OCI-LY1 (cell line): Measurements from ENCODE around the gene STAU1.

Experiments used
- H2AFZ ChIP-seq: fragments of 200-600 bp; sonication (generic), shearing (Covaris generic); 2 replicates; pipeline ENCODE4 v1.6.0; 2014; ENCODE audit warnings: antibody characterized with exemption, mild to moderate bottlenecking, low read length
- H3F3A ChIP-seq: fragments of 200-600 bp; sonication (generic), shearing (Covaris generic); 2 replicates; pipeline ENCODE4 v1.6.0; 2014; ENCODE audit warnings: mild to moderate bottlenecking, antibody characterized with exemption, low read length, moderate library complexity; ENCODE audit not compliant: insufficient read depth
- H3K27ac ChIP-seq: fragments of 200-600 bp; sonication (generic); 2 replicates; pipeline ENCODE4 v1.5.1; 2014; ENCODE audit warnings: low read length, mixed run types, mild to moderate bottlenecking, low read depth; ENCODE audit not compliant: poor library complexity, severe bottlenecking
- H3K27me3 ChIP-seq: fragments of 200-600 bp; sonication (generic); 2 replicates; pipeline ENCODE4 v1.6.0; 2014; ENCODE audit warnings: antibody characterized with exemption, mild to moderate bottlenecking, low read length, moderate library complexity; ENCODE audit not compliant: insufficient read depth
- H3K36me3 ChIP-seq: fragments of 200-600 bp; sonication (generic); 2 replicates; pipeline ENCODE4 v1.6.1; 2014; ENCODE audit warnings: mild to moderate bottlenecking, antibody characterized with exemption, low read length, moderate library complexity, mixed read lengths; ENCODE audit not compliant: insufficient read depth
- H3K4me1 ChIP-seq: fragments of 200-600 bp; sonication (generic); 2 replicates; pipeline ENCODE4 v1.5.1; 2014; ENCODE audit warnings: mild to moderate bottlenecking, low read length, moderate library complexity; ENCODE audit not compliant: insufficient read depth, severe bottlenecking
- H3K4me2 ChIP-seq: fragments of 200-600 bp; sonication (generic), shearing (Covaris generic); 2 replicates; pipeline ENCODE4 v1.6.1; 2014; ENCODE audit warnings: low read length
- H3K4me3 ChIP-seq: fragments of 200-600 bp; sonication (generic); 2 replicates; pipeline ENCODE4 v1.5.1; 2014; ENCODE audit warnings: low read length, low read depth, mild to moderate bottlenecking, mixed read lengths; ENCODE audit not compliant: poor library complexity, severe bottlenecking
- H3K79me2 ChIP-seq: fragments of 200-600 bp; shearing (Covaris generic); 2 replicates; pipeline ENCODE4 v1.6.1; 2016; ENCODE audit warnings: mixed run types, low read length, mixed read lengths; ENCODE audit not compliant: insufficient read depth
- H3K9ac ChIP-seq: fragments of 200-600 bp; sonication (generic), shearing (Covaris generic); 2 replicates; pipeline ENCODE4 v1.6.1; 2014; ENCODE audit warnings: mild to moderate bottlenecking, low read length, mixed read lengths
- H3K9me2 ChIP-seq: fragments of 200-600 bp; sonication (generic), shearing (Covaris generic); 2 replicates; pipeline ENCODE4 v1.6.1; 2014; ENCODE audit warnings: low read depth, mild to moderate bottlenecking, low read length, mixed read lengths
- H3K9me3 ChIP-seq: fragments of 200-600 bp; shearing (Covaris generic); 2 replicates; pipeline ENCODE4 v1.6.1; 2014; ENCODE audit warnings: low read length, mixed read lengths
- H4K20me1 ChIP-seq: fragments of 200-600 bp; sonication (generic), shearing (Covaris generic); 2 replicates; pipeline ENCODE4 v1.6.0; 2016; ENCODE audit warnings: mild to moderate bottlenecking, low read length; ENCODE audit not compliant: insufficient read depth
- CTCF ChIP-seq: fragments of 200-600 bp; sonication (generic), shearing (Covaris generic); IDR thresholded peaks from 2 replicates; pipeline ENCODE4 v1.5.1; 2017; ENCODE audit warnings: mild to moderate bottlenecking, antibody characterized with exemption, low read length, moderate library complexity, mixed read lengths
- EZH2 ChIP-seq: fragments of 200-600 bp; sonication (generic), shearing (Covaris generic); IDR thresholded peaks from 2 replicates; pipeline ENCODE4 v1.8.0; 2017; ENCODE audit warnings: borderline replicate concordance, mixed run types, mild to moderate bottlenecking, antibody characterized with exemption, low read length, moderate library complexity, mixed read lengths

The STAU1 gene

GRCh38 chr20:49149281-49150045 lies 38.7 kb downstream of the STAU1 start:
- H3K4me1 ChIP-seq: no peaks in the 10 kb centered on the region
- peaks cover 4% of the 10 kb centered on the region; the same call in 1 of the 2 replicates for H3K79me2 ChIP-seq
- H3K9me2 ChIP-seq: no peaks in the 10 kb centered on the region
- TF ChIP-seq CTCF (no peak), EZH2 (no peak)
- H4K20me1 ChIP-seq: no peaks in the 10 kb centered on the region
- H3K4me3 ChIP-seq: no peak overlapping the region
- H2AFZ ChIP-seq: no peak overlapping the region
- H3K27me3 ChIP-seq: no peaks in the 10 kb centered on the region
- H3K4me2 ChIP-seq: no peak overlapping the region
- no peaks in the 10 kb centered on the region for H3K9me3 ChIP-seq
- no peak overlapping the region for H3K9ac ChIP-seq
- peaks cover 73% of the 10 kb centered on the region for H3K36me3 ChIP-seq
- no peaks in the 10 kb centered on the region for H3F3A ChIP-seq
- H3K27ac ChIP-seq: no peak overlapping the region

DNA sequence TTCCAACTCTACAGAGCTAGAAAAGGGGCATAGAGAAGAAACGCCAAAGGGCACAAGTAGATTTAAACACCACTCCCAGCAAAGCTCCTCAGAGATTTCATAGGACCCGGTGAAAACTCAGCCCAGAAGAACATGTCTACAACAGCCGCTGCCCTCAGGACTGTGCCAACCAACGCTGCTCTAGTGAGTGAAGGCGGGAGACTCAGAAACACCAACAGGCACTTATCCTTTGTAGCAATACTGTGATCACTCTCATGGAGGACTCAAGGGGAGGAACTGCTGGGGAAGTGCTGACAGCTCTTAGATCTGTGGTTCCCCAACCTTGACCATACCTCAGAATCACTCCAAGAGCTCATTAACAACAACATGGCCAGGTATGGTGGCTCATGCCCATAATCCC lies 39.5 kb downstream of the STAU1 start:
- H3K4me3 ChIP-seq: no peak overlapping the region
- no peak overlapping the region for H2AFZ ChIP-seq
- no peaks in the 10 kb centered on the region for H3K9me2 ChIP-seq
- H3K27me3 ChIP-seq: no peaks in the 10 kb centered on the region
- no peaks in the 10 kb centered on the region for H3K9me3 ChIP-seq
- peaks cover 74% of the 10 kb centered on the region for H3K36me3 ChIP-seq
- no peak overlapping the region for H3K27ac ChIP-seq
- H3K4me2 ChIP-seq: no peak overlapping the region
- H4K20me1 ChIP-seq: no peaks in the 10 kb centered on the region
- no peak overlapping the region for H3K9ac ChIP-seq
- H3K4me1 ChIP-seq: no peaks in the 10 kb centered on the region
- H3K79me2 ChIP-seq: peaks cover 4% of the 10 kb centered on the region; the same call in 1 of the 2 replicates
- H3F3A ChIP-seq: no peaks in the 10 kb centered on the region
- TF ChIP-seq CTCF (no peak), EZH2 (no peak)

GRCh38 chr20:49147296-49147695 lies 40.8 kb downstream of the STAU1 start:
- no peak overlapping the region for H3K4me3 ChIP-seq
- no peaks in the 10 kb centered on the region for H3K27me3 ChIP-seq
- H3K9me2 ChIP-seq: no peaks in the 10 kb centered on the region
- no peak overlapping the region for H3K4me2 ChIP-seq
- H3K9ac ChIP-seq: no peak overlapping the region
- H3K79me2 ChIP-seq: peaks cover 4% of the 10 kb centered on the region; the same call in 1 of the 2 replicates
- H3K4me1 ChIP-seq: no peaks in the 10 kb centered on the region
- no peak overlapping the region for H3K27ac ChIP-seq
- no peaks in the 10 kb centered on the region for H3K9me3 ChIP-seq
- H4K20me1 ChIP-seq: no peaks in the 10 kb centered on the region
- no peak overlapping the region for H2AFZ ChIP-seq
- H3K36me3 ChIP-seq: peaks cover 80% of the 10 kb centered on the region
- no peak for TF ChIP-seq EZH2
- no peak for TF ChIP-seq CTCF
- no peaks in the 10 kb centered on the region for H3F3A ChIP-seq
